HG02938 (cell line): ENCODE results near the gene CDX2.

Experiments
- ATAC-seq: cut with Tn5 transposase; IDR thresholded peaks from one replicate; pipeline ENCODE4 v1.9.1; 2021; ENCODE audit warnings: mild to moderate bottlenecking, moderate library complexity; ENCODE audit not compliant: unreplicated experiment

The CDX2 gene

DNA sequence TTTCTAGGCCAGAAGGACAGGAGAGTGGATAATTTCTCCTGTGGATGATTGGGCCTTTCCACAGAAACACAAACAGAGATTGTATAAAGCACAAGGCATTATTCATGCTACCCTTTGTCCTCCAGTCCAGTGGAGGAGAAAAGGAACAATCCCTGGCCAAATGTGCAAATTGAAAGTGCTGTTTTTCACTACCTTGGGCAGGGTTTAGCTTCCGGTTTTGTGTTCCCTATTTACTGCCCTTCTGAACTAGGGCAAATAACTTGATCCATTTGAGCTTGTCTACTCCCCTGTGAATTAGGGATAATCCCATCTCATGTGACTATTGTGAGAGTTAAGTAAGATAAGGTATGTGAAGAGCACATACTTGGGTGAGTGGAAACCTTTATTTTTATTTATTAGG is 36.0 kb downstream of the CDX2 start:
- ATAC-seq = no peak

DNA sequence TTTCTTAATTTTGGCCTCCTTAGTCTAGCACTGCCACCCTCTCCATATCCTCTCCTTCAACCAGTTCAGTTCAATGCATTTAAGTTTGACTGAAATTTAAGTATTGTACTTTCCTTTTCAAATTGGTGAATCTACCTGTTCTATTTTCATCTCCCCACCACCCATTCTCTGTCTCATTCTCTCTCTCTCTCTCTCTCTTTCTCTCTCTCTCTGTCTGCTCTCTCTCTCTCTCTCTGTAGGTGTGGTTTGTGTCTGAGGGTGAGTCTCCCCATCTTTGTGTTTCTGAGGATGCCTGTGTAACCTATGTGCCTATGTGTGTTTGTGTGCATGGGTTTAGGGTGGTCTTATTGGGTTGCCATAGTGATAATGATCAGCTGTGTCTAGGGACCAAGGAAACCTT is 39.2 kb downstream of the CDX2 start:
- ATAC-seq = no peak

GRCh38 chr13:27928805-27929753 is 40.0 kb downstream of the CDX2 start:
- ATAC-seq = no peak

DNA sequence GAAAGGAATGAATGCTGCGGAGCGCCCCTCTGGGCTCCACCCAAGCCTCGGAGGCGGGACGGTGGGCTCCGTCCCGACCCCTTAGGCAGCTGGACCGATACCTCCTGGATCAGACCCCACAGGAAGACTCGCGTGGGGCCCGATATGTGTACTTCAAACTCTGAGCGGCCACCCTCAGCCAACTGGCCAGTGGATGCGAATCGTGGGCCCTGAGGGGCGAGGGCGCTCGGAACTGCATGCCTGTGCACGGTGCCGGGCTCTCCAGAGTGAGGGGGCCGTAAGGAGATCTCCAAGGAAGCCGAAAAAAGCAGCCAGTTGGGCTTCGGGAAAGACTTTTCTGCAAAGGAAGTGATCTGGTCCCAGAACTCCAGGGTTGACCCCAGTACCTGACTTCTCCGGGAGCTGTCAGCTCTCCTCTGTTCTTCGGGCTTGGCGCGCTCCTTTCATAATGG is 40.7 kb downstream of the CDX2 start:
- ATAC-seq = no peak

GRCh38 chr13:27927444-27928352 is 41.4 kb downstream of the CDX2 start:
- no peak for ATAC-seq

GRCh38 chr13:27926644-27927434 is 42.3 kb downstream of the CDX2 start:
- no peak for ATAC-seq

DNA sequence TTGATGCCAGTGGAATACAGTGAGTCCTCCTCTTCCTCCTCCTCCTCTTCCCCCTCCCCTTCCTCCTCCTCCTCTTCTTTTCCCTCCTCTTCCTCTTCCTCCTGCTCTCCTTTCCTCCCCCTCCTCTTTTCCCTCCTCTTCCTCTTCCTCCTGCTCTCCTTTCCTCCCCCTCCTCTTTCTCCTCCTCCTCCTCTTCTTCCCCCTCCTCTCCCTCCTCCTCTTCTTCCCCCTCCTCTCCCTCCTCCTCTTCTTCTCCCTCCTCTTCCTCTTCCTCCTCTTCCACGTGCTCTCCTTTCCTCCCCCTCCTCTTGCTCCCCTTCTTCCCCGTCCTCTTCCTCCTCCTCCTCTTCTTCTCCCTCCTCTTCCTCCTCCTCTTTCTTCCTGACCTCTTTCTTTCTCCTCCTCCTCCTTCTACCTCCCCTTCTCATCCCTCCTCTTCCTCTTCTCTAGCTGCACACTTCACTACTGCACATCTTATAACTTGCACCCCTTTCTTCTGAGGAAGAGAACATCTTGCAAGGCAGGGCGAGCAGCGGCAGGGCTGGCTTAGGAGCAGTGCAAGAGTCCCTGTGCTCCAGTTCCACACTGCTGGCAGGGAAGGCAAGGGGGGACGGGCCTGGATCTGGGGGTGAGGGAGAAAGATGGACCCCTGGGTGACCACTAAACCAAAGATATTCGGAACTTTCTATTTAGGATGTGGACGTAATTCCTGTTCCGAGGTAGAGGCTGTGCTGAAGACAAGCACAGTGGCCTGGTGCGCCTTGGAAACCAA is 43.7 kb downstream of the CDX2 start:
- ATAC-seq = no peak

DNA sequence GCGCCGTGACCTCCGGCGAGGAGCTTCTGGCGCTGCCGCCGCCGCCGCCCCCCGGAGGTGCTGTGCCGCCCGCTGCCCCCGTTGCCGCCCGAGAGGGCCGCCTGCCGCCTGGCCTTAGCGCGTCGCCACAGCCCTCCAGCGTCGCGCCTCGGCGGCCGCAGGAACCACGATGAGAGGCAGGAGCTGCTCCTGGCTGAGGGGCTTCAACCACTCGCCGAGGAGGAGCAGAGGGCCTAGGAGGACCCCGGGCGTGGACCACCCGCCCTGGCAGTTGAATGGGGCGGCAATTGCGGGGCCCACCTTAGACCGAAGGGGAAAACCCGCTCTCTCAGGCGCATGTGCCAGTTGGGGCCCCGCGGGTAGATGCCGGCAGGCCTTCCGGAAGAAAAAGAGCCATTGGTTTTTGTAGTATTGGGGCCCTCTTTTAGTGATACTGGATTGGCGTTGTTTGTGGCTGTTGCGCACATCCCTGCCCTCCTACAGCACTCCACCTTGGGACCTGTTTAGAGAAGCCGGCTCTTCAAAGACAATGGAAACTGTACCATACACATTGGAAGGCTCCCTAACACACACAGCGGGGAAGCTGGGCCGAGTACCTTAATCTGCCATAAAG is 44.5 kb downstream of the CDX2 start:
- ATAC-seq = no peak

DNA sequence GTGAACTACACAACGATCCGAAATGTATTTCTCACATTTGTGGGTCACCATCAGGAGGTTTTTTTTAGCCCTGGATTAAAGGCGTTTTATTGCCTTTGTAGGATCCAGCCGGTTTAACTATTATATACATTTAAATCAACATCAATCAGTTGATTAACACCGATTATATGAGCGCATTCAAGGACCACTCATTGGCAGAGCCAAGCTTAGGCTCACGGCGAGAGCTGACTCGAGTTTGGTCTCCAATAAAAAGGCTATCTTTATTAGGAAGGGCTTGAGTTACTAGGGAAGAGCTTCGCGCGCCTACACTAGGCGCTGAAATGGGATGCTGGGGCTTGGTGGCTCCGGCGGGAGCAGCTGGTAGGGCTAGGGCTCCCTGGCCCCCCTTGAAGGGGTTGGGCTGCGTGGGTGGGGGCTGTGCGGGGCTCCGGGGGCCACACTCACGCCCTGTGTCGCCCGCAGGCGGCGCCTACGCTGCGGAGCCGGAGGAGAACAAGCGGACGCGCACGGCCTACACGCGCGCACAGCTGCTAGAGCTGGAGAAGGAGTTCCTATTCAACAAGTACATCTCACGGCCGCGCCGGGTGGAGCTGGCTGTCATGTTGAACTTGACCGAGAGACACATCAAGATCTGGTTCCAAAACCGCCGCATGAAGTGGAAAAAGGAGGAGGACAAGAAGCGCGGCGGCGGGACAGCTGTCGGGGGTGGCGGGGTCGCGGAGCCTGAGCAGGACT is 45.2 kb downstream of the CDX2 start:
- ATAC-seq = no peak

- no peak for ATAC-seq
Observed at GRCh38 chr13:27922883-27923612, 46.1 kb downstream of the CDX2 start.

- ATAC-seq = no peak
Observed at GRCh38 chr13:27921961-27922882, 46.9 kb downstream of the CDX2 start.

GRCh38 chr13:27921421-27921960 is 47.6 kb downstream of the CDX2 start:
- ATAC-seq = no peak

- no peak for ATAC-seq
Observed at GRCh38 chr13:27920677-27921420, 48.3 kb downstream of the CDX2 start.

- peak; percentile 56 for ATAC-seq
Observed at GRCh38 chr13:27919934-27920676, 49.0 kb downstream of the CDX2 start, which contains the start of gene PDX1. Gene PDX1 (plus strand): TSS chr13:27920000. CDS start chr13:27920139, 139 bp downstream.

DNA sequence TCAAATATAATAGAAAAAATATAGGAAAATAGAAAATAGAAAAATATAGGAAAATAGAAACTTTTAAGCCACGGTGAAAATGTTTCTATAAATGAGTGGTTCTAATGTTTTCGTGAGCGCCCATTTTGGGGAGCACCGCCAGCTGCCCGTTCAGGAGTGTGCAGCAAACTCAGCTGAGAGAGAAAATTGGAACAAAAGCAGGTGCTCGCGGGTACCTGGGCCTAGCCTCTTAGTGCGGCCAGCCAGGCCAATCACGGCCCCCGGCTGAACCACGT is 49.5 kb downstream of the CDX2 start:
- ATAC-seq = no peak
